GM06990 (cell line): ENCODE results near the gene BAD.

Source experiments
- DNase-seq: peaks from one replicate; pipeline ENCODE4 v3.0.0-alpha.2; 2011; ENCODE audit not compliant: insufficient read length; ENCODE audit errors: extremely low read depth
- H3K27me3 ChIP-seq: replicated peaks from 2 replicates; pipeline ENCODE4 v1.6.0; 2011; ENCODE audit warnings: low read length; ENCODE audit not compliant: control insufficient read depth, insufficient read depth
- H3K36me3 ChIP-seq: 2 replicates; pipeline ENCODE4 v1.5.1; 2011; ENCODE audit warnings: low read length; ENCODE audit not compliant: control insufficient read depth, insufficient read depth
- H3K4me3 ChIP-seq: replicated peaks from 2 replicates; pipeline ENCODE4 v1.5.1; 2011; ENCODE audit warnings: low read depth, mild to moderate bottlenecking, control low read depth, low read length
- CTCF ChIP-seq: IDR thresholded peaks from 2 replicates; pipeline ENCODE4 v1.5.1; 2011; ENCODE audit warnings: low read length, control low read depth, mild to moderate bottlenecking, inconsistent platforms; ENCODE audit not compliant: insufficient read depth, poor library complexity, severe bottlenecking

The BAD gene

GRCh38 chr11:64298966-64299846 is 14.7 kb upstream of the BAD start:
- no peaks in the 10 kb centered on the region for H3K36me3 ChIP-seq
- H3K4me3 ChIP-seq = no peak overlapping the region
- DNase-seq = peak; percentile 9
- TF ChIP-seq CTCF = no peak
- peaks cover 5% of the 10 kb centered on the region for H3K27me3 ChIP-seq

GRCh38 chr11:64297699-64298358 is 13.4 kb upstream of the BAD start:
- Histone ChIP-seq H3K27me3 (peaks cover 5% of the 10 kb centered on the region), H3K36me3 (no peaks in the 10 kb centered on the region), H3K4me3 (no peak overlapping the region)
- TF ChIP-seq CTCF = no peak
- no peak for DNase-seq

- Histone ChIP-seq H3K27me3 (peaks cover 5% of the 10 kb centered on the region), H3K36me3 (no peaks in the 10 kb centered on the region), H3K4me3 (no peak overlapping the region)
- DNase-seq = no peak
- no peak for TF ChIP-seq CTCF
Observed at GRCh38 chr11:64296830-64297698, 12.6 kb upstream of the BAD start.

GRCh38 chr11:64296236-64296635 is 11.8 kb upstream of the BAD start:
- no peak overlapping the region for H3K4me3 ChIP-seq
- no peak for DNase-seq
- TF ChIP-seq CTCF = no peak
- H3K27me3 ChIP-seq = peaks cover 5% of the 10 kb centered on the region
- no peaks in the 10 kb centered on the region for H3K36me3 ChIP-seq

- peaks cover 5% of the 10 kb centered on the region for H3K27me3 ChIP-seq
- H3K36me3 ChIP-seq = no peaks in the 10 kb centered on the region
Observed at GRCh38 chr11:64295760-64296159, 11.3 kb upstream of the BAD start.

More at GRCh38 chr11:64295760-64296159, 11.3 kb upstream of the BAD start:
- no peak for TF ChIP-seq CTCF
- H3K4me3 ChIP-seq = no peak overlapping the region
- DNase-seq = no peak
